Fibroblast of mammary gland (primary cell): ENCODE data around the gene MYO1E.

ENCODE experiments used
- DNase-seq: peaks from one replicate; pipeline ENCODE4 v3.0.0-alpha.2; 2010; ENCODE audit warnings: low read depth
- H3K4me3 ChIP-seq: 2 replicates; pipeline ENCODE4 v1.5.1; 2011; ENCODE audit warnings: low read depth, mild to moderate bottlenecking, low read length, moderate library complexity; ENCODE audit not compliant: control insufficient read depth
- TF ChIP-seq, protein P1 (sequence below): conservative IDR thresholded peaks from 2 replicates; pipeline ENCODE4 v1.5.1; 2011; ENCODE audit warnings: low read depth, low read length, inconsistent platforms; ENCODE audit not compliant: control insufficient read depth, insufficient read depth

The MYO1E gene

GRCh38 chr15:59180945-59181600 is 191.6 kb downstream of the MYO1E start:
- DNase-seq: no peak
- no peak overlapping the region for H3K4me3 ChIP-seq
- TF ChIP-seq, protein P1, sequence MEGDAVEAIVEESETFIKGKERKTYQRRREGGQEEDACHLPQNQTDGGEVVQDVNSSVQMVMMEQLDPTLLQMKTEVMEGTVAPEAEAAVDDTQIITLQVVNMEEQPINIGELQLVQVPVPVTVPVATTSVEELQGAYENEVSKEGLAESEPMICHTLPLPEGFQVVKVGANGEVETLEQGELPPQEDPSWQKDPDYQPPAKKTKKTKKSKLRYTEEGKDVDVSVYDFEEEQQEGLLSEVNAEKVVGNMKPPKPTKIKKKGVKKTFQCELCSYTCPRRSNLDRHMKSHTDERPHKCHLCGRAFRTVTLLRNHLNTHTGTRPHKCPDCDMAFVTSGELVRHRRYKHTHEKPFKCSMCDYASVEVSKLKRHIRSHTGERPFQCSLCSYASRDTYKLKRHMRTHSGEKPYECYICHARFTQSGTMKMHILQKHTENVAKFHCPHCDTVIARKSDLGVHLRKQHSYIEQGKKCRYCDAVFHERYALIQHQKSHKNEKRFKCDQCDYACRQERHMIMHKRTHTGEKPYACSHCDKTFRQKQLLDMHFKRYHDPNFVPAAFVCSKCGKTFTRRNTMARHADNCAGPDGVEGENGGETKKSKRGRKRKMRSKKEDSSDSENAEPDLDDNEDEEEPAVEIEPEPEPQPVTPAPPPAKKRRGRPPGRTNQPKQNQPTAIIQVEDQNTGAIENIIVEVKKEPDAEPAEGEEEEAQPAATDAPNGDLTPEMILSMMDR: no peak

DNA sequence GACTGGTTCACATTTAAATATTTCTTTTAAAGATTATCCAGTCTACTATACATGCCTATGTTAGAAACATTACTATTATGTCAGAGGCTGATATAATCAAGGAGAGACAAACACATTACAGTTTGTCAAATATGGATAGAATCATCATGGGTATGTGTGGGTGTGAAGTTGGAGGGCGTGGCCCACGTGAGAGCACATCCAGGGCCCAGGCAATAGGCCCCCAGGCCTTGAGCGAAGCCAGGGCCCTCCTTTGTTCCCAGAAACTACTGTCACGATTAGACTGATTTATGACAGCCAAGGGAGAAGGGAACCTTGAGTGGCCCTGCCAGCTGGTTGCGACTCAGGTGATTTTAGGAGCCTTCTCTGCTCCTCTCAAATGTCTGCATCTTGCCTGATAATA is 193.0 kb downstream of the MYO1E start:
- TF ChIP-seq, protein P1: no peak
- no peak overlapping the region for H3K4me3 ChIP-seq
- no peak for DNase-seq

- no peak overlapping the region for H3K4me3 ChIP-seq
- no peak for DNase-seq
- TF ChIP-seq, protein P1: no peak
These were observed 194.4 kb downstream of the MYO1E start for GRCh38 chr15:59178151-59178695.

GRCh38 chr15:59177317-59177660 is 195.4 kb downstream of the MYO1E start:
- H3K4me3 ChIP-seq: no peak overlapping the region
- TF ChIP-seq, protein P1: no peak
- DNase-seq: no peak

GRCh38 chr15:59176653-59177316 is 195.9 kb downstream of the MYO1E start:
- TF ChIP-seq, protein P1: no peak
- no peak overlapping the region for H3K4me3 ChIP-seq
- DNase-seq: no peak

DNA sequence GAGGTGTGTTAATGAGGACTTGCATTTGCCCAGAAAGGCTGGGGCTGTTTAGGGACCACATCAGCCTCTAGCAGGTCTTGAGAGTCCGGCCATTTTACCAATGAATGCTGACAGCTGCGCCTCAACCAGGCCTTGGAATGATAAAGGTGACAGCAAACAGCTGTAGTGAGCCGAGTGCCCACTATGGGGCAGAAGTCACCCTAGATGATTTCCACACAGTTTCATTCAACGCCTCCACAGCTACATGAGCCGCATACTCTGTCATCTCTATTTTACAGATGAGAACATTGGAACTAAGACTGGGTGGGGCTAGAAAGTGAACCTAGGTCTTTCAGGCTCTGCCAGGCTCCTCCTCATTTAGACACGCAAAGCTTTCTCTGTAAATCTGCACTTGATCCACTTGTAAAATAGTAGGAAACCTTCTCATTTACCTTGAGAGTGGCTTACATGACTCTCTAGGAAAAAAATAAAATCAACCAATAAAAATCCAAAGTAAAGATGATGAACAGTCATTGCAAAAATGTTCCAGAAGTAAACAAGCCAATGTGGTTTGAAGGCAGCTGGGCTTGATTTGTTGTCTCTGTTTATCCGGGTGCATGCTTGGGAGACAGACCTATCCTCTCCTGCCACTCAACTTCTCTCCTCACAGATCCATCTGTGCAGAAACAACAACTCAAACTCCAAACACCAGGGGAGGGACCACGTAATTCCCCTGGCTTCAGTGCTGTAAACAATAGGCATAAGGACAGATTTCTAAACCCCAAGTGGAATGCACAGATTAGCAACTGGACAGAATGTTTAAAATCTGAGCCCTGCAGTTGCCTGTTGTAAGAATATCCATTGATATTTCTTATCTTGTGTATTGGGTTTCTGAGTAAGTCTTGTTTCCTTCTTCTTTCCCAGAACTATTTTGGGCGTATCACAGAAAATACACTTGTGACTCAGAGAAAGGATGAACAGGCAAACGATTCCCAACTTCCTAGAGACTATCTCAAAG is 197.5 kb downstream of the MYO1E start:
- H3K4me3 ChIP-seq: no peak overlapping the region
- DNase-seq: peak; percentile 85
- TF ChIP-seq, protein P1: peak; percentile 61
